ENCODE measurements around the gene SEMA3C.
A peak's percentile ranks its signal among the peaks of the same experiment; 100 is the strongest.

Gene SEMA3C

GRCh38 chr7:80785961-80786536 lies 132.8 kb downstream of the SEMA3C start:
- no peak for TF ChIP-seq TCF12 (IDR thresholded peaks at IDR 0.05; ENCODE audit: low read depth)

- no peak for TF ChIP-seq YY1 (IDR thresholded peaks at IDR 0.05; ENCODE audit: low read depth)
- TF ChIP-seq CREB1 (IDR thresholded peaks at IDR 0.05; ENCODE audit: low read depth): no peak
Observed at GRCh38 chr7:80785276-80785675, 133.6 kb downstream of the SEMA3C start.

GRCh38 chr7:80783678-80784327 lies 135.0 kb downstream of the SEMA3C start:
- TF ChIP-seq TEAD4 (IDR thresholded peaks at IDR 0.05) (no peak), FOXM1 (IDR thresholded peaks at IDR 0.05; ENCODE audit: borderline replicate concordance, low read depth) (no peak), ZBTB7A (IDR thresholded peaks at IDR 0.05; ENCODE audit: low read depth) (no peak), YY1 (IDR thresholded peaks at IDR 0.05; ENCODE audit: low read depth) (no peak)

- TF ChIP-seq EGR1 (IDR thresholded peaks at IDR 0.05) (no peak), TCF12 (IDR thresholded peaks at IDR 0.05; ENCODE audit: low read depth) (no peak)
Observed at GRCh38 chr7:80783186-80783677, 135.6 kb downstream of the SEMA3C start.

- no peak for TF ChIP-seq MAX (IDR thresholded peaks at IDR 0.05)
- TF ChIP-seq YY1 (IDR thresholded peaks at IDR 0.05; ENCODE audit: low read depth): no peak
- TF ChIP-seq FOXM1 (IDR thresholded peaks at IDR 0.05; ENCODE audit: borderline replicate concordance, low read depth): no peak
- TF ChIP-seq ZBTB7A (IDR thresholded peaks at IDR 0.05; ENCODE audit: low read depth): no peak
- TF ChIP-seq EP300 (IDR thresholded peaks at IDR 0.05; ENCODE audit: borderline replicate concordance): peak; percentile 21; the same call in 1 of the 2 replicates
- TF ChIP-seq EGR1 (IDR thresholded peaks at IDR 0.05): no peak
- no peak for TF ChIP-seq USF1 (IDR thresholded peaks at IDR 0.05)
- 0 out of 2 replicates have a peak, but pooled peaks have one; percentile 10 for TF ChIP-seq TCF12 (IDR thresholded peaks at IDR 0.05; ENCODE audit: low read depth)
- peak; percentile 80 for TF ChIP-seq NFIC (IDR thresholded peaks at IDR 0.05)
- TF ChIP-seq TEAD4 (IDR thresholded peaks at IDR 0.05): no peak
- no peak for TF ChIP-seq RAD21 (IDR thresholded peaks at IDR 0.05; ENCODE audit: low read depth)
- no peak for TF ChIP-seq CEBPB (IDR thresholded peaks at IDR 0.05)
- TF ChIP-seq CREB1 (IDR thresholded peaks at IDR 0.05; ENCODE audit: low read depth): no peak
- no peak for TF ChIP-seq TAF1 (IDR thresholded peaks at IDR 0.05; ENCODE audit: low read depth)
- no peak for TF ChIP-seq REST (IDR thresholded peaks at IDR 0.05; ENCODE audit: low read depth)
Observed at GRCh38 chr7:80781561-80781979, 137.3 kb downstream of the SEMA3C start.

GRCh38 chr7:80781146-80781545 lies 137.7 kb downstream of the SEMA3C start:
- TF ChIP-seq REST (IDR thresholded peaks at IDR 0.05; ENCODE audit: low read depth): no peak
- no peak for TF ChIP-seq TEAD4 (IDR thresholded peaks at IDR 0.05)
- TF ChIP-seq RAD21 (IDR thresholded peaks at IDR 0.05; ENCODE audit: low read depth): no peak
- no peak for TF ChIP-seq TCF12 (IDR thresholded peaks at IDR 0.05; ENCODE audit: low read depth)
- no peak for TF ChIP-seq TAF1 (IDR thresholded peaks at IDR 0.05; ENCODE audit: low read depth)
- TF ChIP-seq NFIC (IDR thresholded peaks at IDR 0.05): no peak
- TF ChIP-seq EGR1 (IDR thresholded peaks at IDR 0.05): no peak
- no peak for TF ChIP-seq EP300 (IDR thresholded peaks at IDR 0.05; ENCODE audit: borderline replicate concordance)
- no peak for TF ChIP-seq CEBPB (IDR thresholded peaks at IDR 0.05)
- no peak for TF ChIP-seq CREB1 (IDR thresholded peaks at IDR 0.05; ENCODE audit: low read depth)
- TF ChIP-seq ZBTB7A (IDR thresholded peaks at IDR 0.05; ENCODE audit: low read depth): no peak
- TF ChIP-seq YY1 (IDR thresholded peaks at IDR 0.05; ENCODE audit: low read depth): no peak
- no peak for TF ChIP-seq MAX (IDR thresholded peaks at IDR 0.05)
- TF ChIP-seq USF1 (IDR thresholded peaks at IDR 0.05): no peak
- no peak for TF ChIP-seq FOXM1 (IDR thresholded peaks at IDR 0.05; ENCODE audit: borderline replicate concordance, low read depth)

All from Ishikawa (cell line).